GM06990 (cell line): ENCODE measurements around the gene NFIA.

ENCODE experiments used
- DNase-seq: peaks from one replicate; pipeline ENCODE4 v3.0.0-alpha.2; 2011; ENCODE audit not compliant: insufficient read length; ENCODE audit errors: extremely low read depth
- H3K27me3 ChIP-seq: replicated peaks from 2 replicates; pipeline ENCODE4 v1.6.0; 2011; ENCODE audit warnings: low read length; ENCODE audit not compliant: control insufficient read depth, insufficient read depth
- H3K36me3 ChIP-seq: 2 replicates; pipeline ENCODE4 v1.5.1; 2011; ENCODE audit warnings: low read length; ENCODE audit not compliant: control insufficient read depth, insufficient read depth
- H3K4me3 ChIP-seq: replicated peaks from 2 replicates; pipeline ENCODE4 v1.5.1; 2011; ENCODE audit warnings: low read depth, mild to moderate bottlenecking, control low read depth, low read length
- TF ChIP-seq, protein P1 (sequence below): IDR thresholded peaks from 2 replicates; pipeline ENCODE4 v1.5.1; 2011; ENCODE audit warnings: low read length, control low read depth, mild to moderate bottlenecking, inconsistent platforms; ENCODE audit not compliant: insufficient read depth, poor library complexity, severe bottlenecking

NFIA gene

GRCh38 chr1:61173118-61173517 is 90.8 kb downstream of the NFIA start:
- no peak for DNase-seq
- H3K27me3 ChIP-seq = no peaks in the 10 kb centered on the region
- TF ChIP-seq, protein P1, sequence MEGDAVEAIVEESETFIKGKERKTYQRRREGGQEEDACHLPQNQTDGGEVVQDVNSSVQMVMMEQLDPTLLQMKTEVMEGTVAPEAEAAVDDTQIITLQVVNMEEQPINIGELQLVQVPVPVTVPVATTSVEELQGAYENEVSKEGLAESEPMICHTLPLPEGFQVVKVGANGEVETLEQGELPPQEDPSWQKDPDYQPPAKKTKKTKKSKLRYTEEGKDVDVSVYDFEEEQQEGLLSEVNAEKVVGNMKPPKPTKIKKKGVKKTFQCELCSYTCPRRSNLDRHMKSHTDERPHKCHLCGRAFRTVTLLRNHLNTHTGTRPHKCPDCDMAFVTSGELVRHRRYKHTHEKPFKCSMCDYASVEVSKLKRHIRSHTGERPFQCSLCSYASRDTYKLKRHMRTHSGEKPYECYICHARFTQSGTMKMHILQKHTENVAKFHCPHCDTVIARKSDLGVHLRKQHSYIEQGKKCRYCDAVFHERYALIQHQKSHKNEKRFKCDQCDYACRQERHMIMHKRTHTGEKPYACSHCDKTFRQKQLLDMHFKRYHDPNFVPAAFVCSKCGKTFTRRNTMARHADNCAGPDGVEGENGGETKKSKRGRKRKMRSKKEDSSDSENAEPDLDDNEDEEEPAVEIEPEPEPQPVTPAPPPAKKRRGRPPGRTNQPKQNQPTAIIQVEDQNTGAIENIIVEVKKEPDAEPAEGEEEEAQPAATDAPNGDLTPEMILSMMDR = no peak
- no peak overlapping the region for H3K4me3 ChIP-seq
- no peaks in the 10 kb centered on the region for H3K36me3 ChIP-seq

DNA sequence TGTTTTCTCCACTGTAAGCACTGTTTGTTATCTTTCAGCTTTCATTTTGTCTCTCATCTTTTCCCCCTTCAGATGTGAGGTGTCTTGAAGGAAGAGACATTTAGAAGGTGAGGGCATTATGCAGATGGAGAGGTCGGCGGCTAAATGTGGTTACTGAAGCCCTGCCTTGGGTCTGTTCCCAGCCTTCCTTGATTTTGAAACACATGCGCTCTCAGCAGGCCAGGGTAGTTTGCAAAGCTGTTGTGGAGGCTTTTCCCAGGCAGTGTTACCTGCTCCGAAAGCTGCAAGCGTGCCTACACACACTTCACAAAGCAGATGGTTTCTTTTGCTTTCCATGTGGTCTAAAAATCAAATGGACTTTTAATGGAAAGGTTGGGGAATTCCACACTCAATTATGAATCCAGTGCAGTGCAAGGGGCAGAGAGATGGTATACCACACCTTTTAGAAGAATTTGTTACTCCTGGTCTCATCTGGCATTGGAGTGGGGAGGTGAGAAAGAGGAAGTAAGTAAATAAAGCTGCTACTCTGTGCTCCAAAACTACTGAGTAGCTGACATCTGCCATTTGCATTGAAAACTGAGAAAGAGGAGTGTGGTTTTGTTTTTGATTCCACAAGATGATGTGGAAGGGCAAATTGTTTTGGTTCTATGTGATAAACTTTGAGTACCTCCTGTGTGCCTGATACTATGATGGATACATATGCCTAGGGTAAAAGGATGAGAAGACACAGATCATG is 91.9 kb downstream of the NFIA start:
- no peak for DNase-seq
- no peaks in the 10 kb centered on the region for H3K27me3 ChIP-seq
- TF ChIP-seq, protein P1 = no peak
- H3K4me3 ChIP-seq = no peak overlapping the region
- H3K36me3 ChIP-seq = no peaks in the 10 kb centered on the region

GRCh38 chr1:61175976-61176375 is 93.6 kb downstream of the NFIA start:
- no peaks in the 10 kb centered on the region; the same call in 1 of the 2 replicates for H3K27me3 ChIP-seq
- no peak overlapping the region for H3K4me3 ChIP-seq
- H3K36me3 ChIP-seq = no peaks in the 10 kb centered on the region
- TF ChIP-seq, protein P1 = no peak
- no peak for DNase-seq

DNA sequence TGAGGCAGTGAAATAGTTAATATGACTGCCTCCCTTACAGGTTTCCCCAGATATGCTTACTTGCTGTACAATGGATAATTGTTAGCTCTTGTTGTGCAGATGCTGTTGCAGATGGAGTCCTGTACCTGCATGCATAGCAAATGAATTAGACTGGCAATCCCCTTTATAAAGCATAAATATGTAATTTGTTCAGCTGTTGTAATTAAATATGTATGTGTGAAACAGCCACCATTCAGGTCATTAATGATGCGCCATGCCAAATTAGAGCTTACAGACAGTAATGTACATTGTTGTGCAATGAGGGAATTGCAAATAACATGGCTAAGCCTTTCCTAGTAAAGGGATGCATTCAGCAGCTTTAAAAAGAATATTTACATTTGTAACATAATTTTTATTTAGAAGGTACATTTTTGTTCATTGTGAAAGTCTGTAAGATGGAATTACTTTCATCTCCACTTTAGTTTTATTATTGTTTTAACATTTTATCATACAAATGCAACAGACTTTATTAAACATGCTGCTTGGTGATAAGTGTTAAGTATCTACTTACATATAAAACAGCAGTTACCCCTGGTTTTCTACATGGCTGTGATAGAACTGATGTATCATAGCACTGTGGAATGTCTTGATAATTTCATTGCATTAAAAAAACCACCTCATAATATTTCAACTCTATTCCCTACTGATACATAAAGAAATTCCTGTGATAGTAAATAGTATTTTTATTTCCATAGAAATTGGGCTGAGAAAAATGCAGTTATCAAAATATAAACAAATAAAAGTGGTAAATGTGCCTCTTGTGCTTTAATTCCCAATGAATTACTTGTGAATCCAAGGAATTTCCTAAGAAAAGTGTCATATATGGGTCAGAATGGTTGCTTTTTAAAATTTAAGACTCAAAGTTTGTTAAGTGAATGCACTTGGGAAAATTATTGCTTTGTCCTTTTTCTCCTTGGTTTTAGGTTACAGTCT is 99.0 kb downstream of the NFIA start:
- no peaks in the 10 kb centered on the region for H3K36me3 ChIP-seq
- TF ChIP-seq, protein P1 = no peak

DNA sequence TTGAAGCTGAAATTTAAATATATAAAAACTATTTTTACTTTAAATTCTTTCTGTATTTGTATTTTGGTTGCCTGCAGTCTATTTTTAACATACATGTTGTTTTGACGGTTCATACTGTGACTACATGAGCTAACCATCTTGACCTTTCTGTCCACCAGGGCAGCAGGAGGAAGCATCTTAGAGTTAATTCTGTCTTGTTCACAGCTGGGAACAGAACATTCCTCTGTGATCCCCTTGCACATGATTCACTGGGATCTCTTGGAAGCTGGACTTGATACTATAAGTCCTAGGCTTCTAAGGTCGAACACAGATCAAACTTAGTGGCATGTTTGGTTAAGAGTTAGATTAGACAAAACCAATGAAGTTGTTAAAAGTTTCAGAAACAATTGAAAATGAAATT is 99.7 kb downstream of the NFIA start:
- Histone ChIP-seq H3K4me3 (no peak overlapping the region), H3K27me3 (peaks cover 3% of the 10 kb centered on the region), H3K36me3 (no peaks in the 10 kb centered on the region)
- DNase-seq = no peak
- TF ChIP-seq, protein P1 = no peak

More for the DNA sequence above, 99.0 kb downstream of the NFIA start:
- no peak for DNase-seq
- Histone ChIP-seq H3K4me3 (no peak overlapping the region), H3K27me3 (peaks cover 3% of the 10 kb centered on the region)
